RWPE2 (cell line): ENCODE data around the gene ARHGDIB.

ENCODE experiments used
- ATAC-seq: fragments of 200-7000 bp; cut with Tn5 transposase; 3 replicates; pipeline ENCODE4 v1.9.1; 2021; ENCODE audit warnings: low read depth
- DNase-seq: peaks from one replicate; pipeline ENCODE4 v3.0.0-alpha.2; 2020; ENCODE audit warnings: low spot score
- H3K27ac ChIP-seq: fragments of 450-650 bp; 2 replicates; pipeline ENCODE4 v1.5.1; 2017; ENCODE audit warnings: mild to moderate bottlenecking; ENCODE audit not compliant: poor library complexity, severe bottlenecking
- H3K27me3 ChIP-seq: fragments of 250-450 bp; sonication (Bioruptor Pico); 2 replicates; pipeline ENCODE4 v1.5.1; 2021; ENCODE audit warnings: mild to moderate bottlenecking, moderate library complexity; ENCODE audit not compliant: insufficient read depth, poor library complexity, severe bottlenecking
- H3K36me3 ChIP-seq: fragments of 250-450 bp; sonication (Bioruptor Pico); 2 replicates; pipeline ENCODE4 v1.5.1; 2020; ENCODE audit warnings: low read depth, mild to moderate bottlenecking, moderate library complexity
- H3K4me1 ChIP-seq: fragments of 250-450 bp; sonication (Bioruptor Pico); 2 replicates; pipeline ENCODE4 v1.5.1; 2021; ENCODE audit warnings: mild to moderate bottlenecking, moderate library complexity; ENCODE audit not compliant: insufficient read depth, poor library complexity, severe bottlenecking
- H3K4me3 ChIP-seq: fragments of 250-450 bp; sonication (Bioruptor Pico); 2 replicates; pipeline ENCODE4 v1.5.1; 2021; ENCODE audit warnings: mild to moderate bottlenecking, moderate library complexity; ENCODE audit not compliant: severe bottlenecking
- H3K9me3 ChIP-seq: fragments of 250-450 bp; sonication (Bioruptor Pico); 2 replicates; pipeline ENCODE4 v1.5.1; 2021; ENCODE audit warnings: mild to moderate bottlenecking, moderate library complexity; ENCODE audit not compliant: severe bottlenecking
- TF ChIP-seq, protein P1 (sequence below): fragments of 450-650 bp; IDR thresholded peaks from one replicate; pipeline ENCODE4 v1.5.1; 2017; ENCODE audit warnings: mild to moderate bottlenecking, moderate library complexity; ENCODE audit not compliant: poor library complexity, severe bottlenecking

The ARHGDIB gene

GRCh38 chr12:14919455-14919854 is 41.9 kb downstream of the ARHGDIB start:
- no peaks in the 10 kb centered on the region for H3K36me3 ChIP-seq
- ATAC-seq (no peak), DNase-seq (no peak)
- H3K4me1 ChIP-seq: no peaks in the 10 kb centered on the region
- TF ChIP-seq, protein P1, sequence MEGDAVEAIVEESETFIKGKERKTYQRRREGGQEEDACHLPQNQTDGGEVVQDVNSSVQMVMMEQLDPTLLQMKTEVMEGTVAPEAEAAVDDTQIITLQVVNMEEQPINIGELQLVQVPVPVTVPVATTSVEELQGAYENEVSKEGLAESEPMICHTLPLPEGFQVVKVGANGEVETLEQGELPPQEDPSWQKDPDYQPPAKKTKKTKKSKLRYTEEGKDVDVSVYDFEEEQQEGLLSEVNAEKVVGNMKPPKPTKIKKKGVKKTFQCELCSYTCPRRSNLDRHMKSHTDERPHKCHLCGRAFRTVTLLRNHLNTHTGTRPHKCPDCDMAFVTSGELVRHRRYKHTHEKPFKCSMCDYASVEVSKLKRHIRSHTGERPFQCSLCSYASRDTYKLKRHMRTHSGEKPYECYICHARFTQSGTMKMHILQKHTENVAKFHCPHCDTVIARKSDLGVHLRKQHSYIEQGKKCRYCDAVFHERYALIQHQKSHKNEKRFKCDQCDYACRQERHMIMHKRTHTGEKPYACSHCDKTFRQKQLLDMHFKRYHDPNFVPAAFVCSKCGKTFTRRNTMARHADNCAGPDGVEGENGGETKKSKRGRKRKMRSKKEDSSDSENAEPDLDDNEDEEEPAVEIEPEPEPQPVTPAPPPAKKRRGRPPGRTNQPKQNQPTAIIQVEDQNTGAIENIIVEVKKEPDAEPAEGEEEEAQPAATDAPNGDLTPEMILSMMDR: no peak
- no peaks in the 10 kb centered on the region for H3K9me3 ChIP-seq
- no peaks in the 10 kb centered on the region for H3K27me3 ChIP-seq
- H3K27ac ChIP-seq: no peak overlapping the region
- H3K4me3 ChIP-seq: no peak overlapping the region

DNA sequence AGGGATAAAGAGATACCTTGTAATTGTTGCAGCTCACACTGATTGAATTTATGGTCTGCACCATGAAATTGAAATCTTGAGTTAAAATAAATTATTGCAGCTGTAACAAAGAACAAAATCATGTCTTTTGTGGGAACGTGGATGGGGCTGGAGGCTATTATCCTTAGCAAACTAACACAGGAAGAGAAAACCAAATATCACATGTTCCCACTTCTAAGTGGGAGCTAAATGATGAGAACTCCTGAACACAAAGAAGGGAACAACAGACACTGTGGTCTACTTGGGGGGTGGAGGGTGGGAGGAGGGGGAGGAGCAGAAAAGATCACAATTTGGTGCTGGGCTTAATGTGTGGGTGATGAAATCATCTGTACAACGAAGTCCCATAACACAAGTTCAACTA is 45.7 kb downstream of the ARHGDIB start:
- Histone ChIP-seq H3K9me3 (no peaks in the 10 kb centered on the region), H3K4me1 (no peaks in the 10 kb centered on the region), H3K36me3 (no peaks in the 10 kb centered on the region), H3K4me3 (no peak overlapping the region), H3K27me3 (no peaks in the 10 kb centered on the region), H3K27ac (no peak overlapping the region)
- ATAC-seq: no peak
- TF ChIP-seq, protein P1: no peak
- no peak for DNase-seq

- peak; percentile 70; the same call in 2 of the 3 replicates for ATAC-seq
- TF ChIP-seq, protein P1: no peak
- peaks cover 5% of the 10 kb centered on the region for H3K4me1 ChIP-seq
- H3K27ac ChIP-seq: no peak overlapping the region
- H3K27me3 ChIP-seq: no peaks in the 10 kb centered on the region
- no peak overlapping the region for H3K4me3 ChIP-seq
- no peaks in the 10 kb centered on the region for H3K36me3 ChIP-seq
- no peaks in the 10 kb centered on the region for H3K9me3 ChIP-seq
- DNase-seq: no peak
Measured at GRCh38 chr12:14913381-14913781, 48.0 kb downstream of the ARHGDIB start.

DNA sequence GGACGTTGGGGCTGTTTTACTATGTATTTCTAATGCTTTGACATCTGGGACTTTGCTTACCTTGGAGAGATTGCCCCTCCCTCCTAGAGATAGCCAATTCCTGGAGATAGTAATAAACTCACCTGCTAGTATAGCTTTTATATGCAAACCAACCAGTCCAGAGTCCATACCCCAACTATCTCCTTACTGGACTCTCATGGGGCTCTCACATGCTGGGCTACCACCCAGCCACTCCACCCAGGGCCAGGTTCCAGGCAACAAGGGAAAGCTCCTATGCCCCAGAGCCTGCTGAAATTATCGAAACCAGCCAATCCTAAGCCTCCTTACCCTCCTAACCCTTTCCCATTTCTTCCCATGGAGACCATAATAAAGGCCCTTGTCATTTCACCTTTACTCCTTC is 50.3 kb downstream of the ARHGDIB start:
- Histone ChIP-seq H3K4me3 (no peak overlapping the region), H3K36me3 (no peaks in the 10 kb centered on the region), H3K27me3 (no peaks in the 10 kb centered on the region), H3K4me1 (peaks cover 5% of the 10 kb centered on the region), H3K27ac (no peak overlapping the region), H3K9me3 (no peaks in the 10 kb centered on the region)
- DNase-seq: no peak
- ATAC-seq: no peak
- TF ChIP-seq, protein P1: no peak

- peaks cover 5% of the 10 kb centered on the region for H3K4me1 ChIP-seq
- peak; percentile 51; the same call in 2 of the 3 replicates for ATAC-seq
- DNase-seq: no peak
- H3K27me3 ChIP-seq: no peaks in the 10 kb centered on the region
- no peaks in the 10 kb centered on the region for H3K9me3 ChIP-seq
- H3K4me3 ChIP-seq: no peak overlapping the region
- TF ChIP-seq, protein P1: no peak
- peak overlapping the region; percentile 52 for H3K27ac ChIP-seq
- no peaks in the 10 kb centered on the region for H3K36me3 ChIP-seq
Measured at GRCh38 chr12:14910090-14910915, 51.1 kb downstream of the ARHGDIB start.
